Neural cell (in vitro differentiated cells): Measurements from ENCODE around the gene KCND2. TPM values are rescaled to one million over a fixed set of nuclear protein-coding genes. Genes with fewer than 3 reads are reported as not detected.

ENCODE experiments used
- H2AFZ ChIP-seq: fragments of 200-600, 300-800 bp; sonication (generic), shearing (Covaris generic); 2 replicates; pipeline ENCODE4 v1.6.0; 2014; ENCODE audit warnings: low read depth, mild to moderate bottlenecking, antibody characterized with exemption, low read length, moderate library complexity
- H3F3A ChIP-seq: fragments of 200-600 bp; shearing (Covaris generic); 2 replicates; pipeline ENCODE4 v1.6.1; 2016; ENCODE audit warnings: mild to moderate bottlenecking, moderate library complexity, mixed read lengths, antibody characterized with exemption, low read length; ENCODE audit not compliant: insufficient read depth, poor library complexity, severe bottlenecking
- H3K27ac ChIP-seq: fragments of 200-600, 300-800 bp; sonication (generic), shearing (Covaris generic); 2 replicates; pipeline ENCODE4 v1.5.1; 2014; ENCODE audit warnings: mild to moderate bottlenecking, low read length, moderate library complexity
- H3K27me3 ChIP-seq: fragments of 300-800, 200-600 bp; sonication (generic), shearing (Covaris generic); 2 replicates; pipeline ENCODE4 v1.6.0; 2014; ENCODE audit warnings: mild to moderate bottlenecking, low read depth, low read length, moderate library complexity; ENCODE audit not compliant: insufficient read depth
- H3K36me3 ChIP-seq: fragments of 300-800, 200-600 bp; sonication (generic), shearing (Covaris generic); 2 replicates; pipeline ENCODE4 v1.5.1; 2014; ENCODE audit warnings: mild to moderate bottlenecking, antibody characterized with exemption, low read length, moderate library complexity; ENCODE audit not compliant: insufficient read depth
- H3K4me2 ChIP-seq: fragments of 300-800, 200-600 bp; sonication (generic), shearing (Covaris generic); 2 replicates; pipeline ENCODE4 v1.6.0; 2014; ENCODE audit warnings: mild to moderate bottlenecking, low read length
- H3K4me3 ChIP-seq: fragments of 300-800, 200-600 bp; sonication (generic), shearing (Covaris generic); 2 replicates; pipeline ENCODE4 v1.5.1; 2014; ENCODE audit warnings: mild to moderate bottlenecking, low read length, moderate library complexity
- H3K79me2 ChIP-seq: fragments of 200-600 bp; shearing (Covaris generic); replicated peaks from 2 replicates; pipeline ENCODE4 v1.6.0; 2014; ENCODE audit warnings: mild to moderate bottlenecking, low read length, moderate library complexity; ENCODE audit not compliant: insufficient read depth
- H3K9ac ChIP-seq: fragments of 300-800, 200-600 bp; sonication (generic), shearing (Covaris generic); 2 replicates; pipeline ENCODE4 v1.6.1; 2016; ENCODE audit warnings: mild to moderate bottlenecking, low read length, mixed read lengths
- H3K9me2 ChIP-seq: fragments of 200-600 bp; shearing (Covaris generic); 2 replicates; pipeline ENCODE4 v1.6.1; 2016; ENCODE audit warnings: mild to moderate bottlenecking, low read length, mixed read lengths; ENCODE audit not compliant: insufficient read depth
- H3K9me3 ChIP-seq: fragments of 200-600, 300-800 bp; sonication (generic), shearing (Covaris generic); 2 replicates; pipeline ENCODE4 v1.6.1; 2016; ENCODE audit warnings: mild to moderate bottlenecking, mixed run types, low read length, moderate library complexity, mixed read lengths
- H4K20me1 ChIP-seq: fragments of 200-600 bp; shearing (Covaris generic); 2 replicates; pipeline ENCODE4 v1.6.1; 2016; ENCODE audit warnings: mild to moderate bottlenecking, mixed run types; ENCODE audit not compliant: insufficient read depth
- EP300 ChIP-seq: fragments of 450-650 bp; conservative IDR thresholded peaks from 2 replicates; pipeline ENCODE4 v1.6.1; 2014; ENCODE audit warnings: antibody characterized with exemption, mild to moderate bottlenecking, moderate library complexity; ENCODE audit not compliant: poor library complexity, severe bottlenecking
- EZH2 ChIP-seq: fragments of 200-600, 300-800 bp; shearing (Covaris generic), sonication (generic); IDR thresholded peaks from 2 replicates; pipeline ENCODE4 v1.6.1; 2014; ENCODE audit warnings: antibody characterized with exemption, low read length, borderline replicate concordance, mild to moderate bottlenecking; ENCODE audit not compliant: insufficient read depth, poor library complexity, severe bottlenecking
- MXI1 ChIP-seq: fragments of 450-650 bp; conservative IDR thresholded peaks from 2 replicates; pipeline ENCODE4 v1.6.1; 2014; ENCODE audit warnings: antibody characterized with exemption, mild to moderate bottlenecking; ENCODE audit not compliant: poor library complexity, severe bottlenecking
- POLR2AphosphoS5 ChIP-seq: IDR thresholded peaks from 2 replicates; pipeline ENCODE4 v1.6.1; 2012
- RAD21 ChIP-seq: fragments of 450-650 bp; conservative IDR thresholded peaks from 2 replicates; pipeline ENCODE4 v1.6.1; 2014; ENCODE audit warnings: antibody characterized with exemption, mild to moderate bottlenecking, moderate library complexity
- REST ChIP-seq: IDR thresholded peaks from 2 replicates; pipeline ENCODE4 v1.6.1; 2012; ENCODE audit warnings: borderline replicate concordance
- SMC3 ChIP-seq: fragments of 450-650 bp; conservative IDR thresholded peaks from 2 replicates; pipeline ENCODE4 v1.6.1; 2014; ENCODE audit warnings: antibody characterized with exemption, mild to moderate bottlenecking, moderate library complexity; ENCODE audit not compliant: poor library complexity
- TAF1 ChIP-seq: IDR thresholded peaks from 2 replicates; pipeline ENCODE4 v1.6.1; 2012; ENCODE audit warnings: low read depth
- polyA plus RNA-seq: library from polyadenylated mRNA; depleted of rRNA; stranded (reverse); fragments of >200 nt; gene quantifications from 2 replicates; pipeline ENCODE4 v1.2.3, GENCODE V29; 2014
- TF ChIP-seq, protein P1 (sequence below): fragments of 450-650 bp; IDR thresholded peaks from 2 replicates; pipeline ENCODE4 v1.5.1; 2014; ENCODE audit warnings: antibody characterized with exemption, mild to moderate bottlenecking, moderate library complexity; ENCODE audit not compliant: poor library complexity, severe bottlenecking

The KCND2 gene
- polyA plus RNA-seq, 1 donor from 2014 or later: 11.0 TPM

GRCh38 chr7:120553491-120553890 lies 280.5 kb downstream of the KCND2 start:
- H3K4me3 ChIP-seq: no peak overlapping the region
- H3F3A ChIP-seq: no peaks in the 10 kb centered on the region
- H2AFZ ChIP-seq: no peak overlapping the region
- TF ChIP-seq, protein P1, sequence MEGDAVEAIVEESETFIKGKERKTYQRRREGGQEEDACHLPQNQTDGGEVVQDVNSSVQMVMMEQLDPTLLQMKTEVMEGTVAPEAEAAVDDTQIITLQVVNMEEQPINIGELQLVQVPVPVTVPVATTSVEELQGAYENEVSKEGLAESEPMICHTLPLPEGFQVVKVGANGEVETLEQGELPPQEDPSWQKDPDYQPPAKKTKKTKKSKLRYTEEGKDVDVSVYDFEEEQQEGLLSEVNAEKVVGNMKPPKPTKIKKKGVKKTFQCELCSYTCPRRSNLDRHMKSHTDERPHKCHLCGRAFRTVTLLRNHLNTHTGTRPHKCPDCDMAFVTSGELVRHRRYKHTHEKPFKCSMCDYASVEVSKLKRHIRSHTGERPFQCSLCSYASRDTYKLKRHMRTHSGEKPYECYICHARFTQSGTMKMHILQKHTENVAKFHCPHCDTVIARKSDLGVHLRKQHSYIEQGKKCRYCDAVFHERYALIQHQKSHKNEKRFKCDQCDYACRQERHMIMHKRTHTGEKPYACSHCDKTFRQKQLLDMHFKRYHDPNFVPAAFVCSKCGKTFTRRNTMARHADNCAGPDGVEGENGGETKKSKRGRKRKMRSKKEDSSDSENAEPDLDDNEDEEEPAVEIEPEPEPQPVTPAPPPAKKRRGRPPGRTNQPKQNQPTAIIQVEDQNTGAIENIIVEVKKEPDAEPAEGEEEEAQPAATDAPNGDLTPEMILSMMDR: no peak
- TF ChIP-seq SMC3: no peak
- no peak for TF ChIP-seq MXI1
- TF ChIP-seq TAF1: no peak
- no peak for TF ChIP-seq REST
- no peak for TF ChIP-seq EP300
- no peak for TF ChIP-seq RAD21
- TF ChIP-seq POLR2AphosphoS5: no peak
- no peak for TF ChIP-seq EZH2
- H4K20me1 ChIP-seq: no peaks in the 10 kb centered on the region
- no peaks in the 10 kb centered on the region for H3K79me2 ChIP-seq
- H3K9me2 ChIP-seq: no peaks in the 10 kb centered on the region
- no peaks in the 10 kb centered on the region for H3K27me3 ChIP-seq
- H3K9me3 ChIP-seq: no peaks in the 10 kb centered on the region
- no peaks in the 10 kb centered on the region for H3K36me3 ChIP-seq
- H3K27ac ChIP-seq: no peak overlapping the region
- H3K4me2 ChIP-seq: no peak overlapping the region
- H3K9ac ChIP-seq: no peak overlapping the region

DNA sequence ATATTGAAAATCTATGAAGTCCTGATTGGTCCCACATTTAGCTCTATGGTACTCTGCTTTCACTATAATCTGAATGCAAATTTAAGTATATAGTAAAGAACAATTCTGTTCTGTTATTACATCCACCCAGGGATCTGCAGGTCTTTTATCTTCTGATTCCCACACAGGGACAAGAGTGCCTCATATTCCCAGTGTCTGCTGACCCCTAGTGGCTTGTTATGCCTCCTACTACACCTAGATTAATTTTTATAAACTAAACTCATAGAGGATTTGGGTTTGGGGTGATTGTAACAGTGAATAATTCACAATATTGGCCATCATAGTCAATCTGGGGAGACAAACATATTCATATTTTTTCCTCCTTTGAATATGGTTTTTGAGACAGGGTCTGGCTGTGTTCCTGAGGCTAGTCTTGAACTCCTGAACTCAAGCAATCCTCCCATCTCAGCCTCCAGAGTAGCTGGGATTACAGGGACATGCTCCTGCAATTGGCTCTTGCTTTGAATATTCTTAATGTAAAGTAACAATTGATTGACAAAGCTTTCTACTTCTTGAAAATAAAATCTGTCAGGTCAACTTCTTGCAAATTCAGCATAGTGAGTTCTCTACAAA lies 282.1 kb downstream of the KCND2 start:
- H3K27ac ChIP-seq: no peak overlapping the region
- no peak overlapping the region for H3K4me3 ChIP-seq
- no peaks in the 10 kb centered on the region for H3F3A ChIP-seq
- no peak overlapping the region for H3K9ac ChIP-seq
- no peaks in the 10 kb centered on the region for H3K36me3 ChIP-seq
- no peak overlapping the region for H2AFZ ChIP-seq
- H4K20me1 ChIP-seq: no peaks in the 10 kb centered on the region
- H3K79me2 ChIP-seq: no peaks in the 10 kb centered on the region
- H3K4me2 ChIP-seq: no peak overlapping the region
- no peaks in the 10 kb centered on the region for H3K9me2 ChIP-seq
- no peaks in the 10 kb centered on the region for H3K27me3 ChIP-seq
- no peaks in the 10 kb centered on the region for H3K9me3 ChIP-seq
- no peak for TF ChIP-seq EP300
- TF ChIP-seq, protein P1: peak; percentile 86
- TF ChIP-seq TAF1: no peak
- no peak for TF ChIP-seq POLR2AphosphoS5
- TF ChIP-seq RAD21: peak; percentile 92
- no peak for TF ChIP-seq REST
- TF ChIP-seq MXI1: no peak
- peak; percentile 87 for TF ChIP-seq SMC3
- no peak for TF ChIP-seq EZH2
